GM19239 (cell line): ENCODE measurements around the gene GABRG3.
"Not testable (repeated sequence)": the region's sequence is repeated elsewhere in the genome, so short reads cannot be mapped to it uniquely, and the experiment has no call there.

ENCODE experiments used
- DNase-seq: peaks from one replicate; pipeline ENCODE4 v3.0.0; 2011; ENCODE audit warnings: low spot score; ENCODE audit not compliant: insufficient read length
- FAIRE-seq: peaks from 2 replicates; lab custom pipeline; 2011; peaks lifted over from hg19 to GRCh38; lab: Jason Lieb, UNC

GABRG3 gene

GRCh38 chr15:27365456-27365855 lies 394.5 kb downstream of the GABRG3 start:
- FAIRE-seq = no peak
- no peak for DNase-seq

GRCh38 chr15:27377391-27377790 lies 406.4 kb downstream of the GABRG3 start:
- not testable (repeated sequence) for DNase-seq, FAIRE-seq

- no peak for FAIRE-seq
- no peak for DNase-seq
Measured at GRCh38 chr15:27382361-27383025, 411.5 kb downstream of the GABRG3 start.

GRCh38 chr15:27383726-27384125 lies 412.7 kb downstream of the GABRG3 start:
- FAIRE-seq (no peak), DNase-seq (no peak)

GRCh38 chr15:27392163-27392562 lies 421.2 kb downstream of the GABRG3 start:
- FAIRE-seq = no peak
- DNase-seq = no peak

- no peak for FAIRE-seq
- no peak for DNase-seq
Measured at GRCh38 chr15:27396521-27396920, 425.5 kb downstream of the GABRG3 start.

- DNase-seq (no peak), FAIRE-seq (no peak)
Measured at GRCh38 chr15:27396996-27397395, 426.0 kb downstream of the GABRG3 start.

GRCh38 chr15:27398631-27399161 lies 427.7 kb downstream of the GABRG3 start:
- no peak for FAIRE-seq
- no peak for DNase-seq

- DNase-seq = no peak
Measured at GRCh38 chr15:27399241-27399640, 428.3 kb downstream of the GABRG3 start.

GRCh38 chr15:27401471-27401870 lies 430.5 kb downstream of the GABRG3 start:
- FAIRE-seq = no peak

More at GRCh38 chr15:27399241-27399640, 428.3 kb downstream of the GABRG3 start:
- FAIRE-seq = no peak

GRCh38 chr15:27408428-27408827 lies 437.4 kb downstream of the GABRG3 start:
- FAIRE-seq (no peak), DNase-seq (no peak)

More at GRCh38 chr15:27401471-27401870, 430.5 kb downstream of the GABRG3 start:
- DNase-seq = no peak

GRCh38 chr15:27410996-27411605 lies 440.1 kb downstream of the GABRG3 start:
- FAIRE-seq (no peak), DNase-seq (no peak)

- DNase-seq = no peak
- FAIRE-seq = no peak
Measured at GRCh38 chr15:27412415-27412814, 441.4 kb downstream of the GABRG3 start.

GRCh38 chr15:27414168-27414870 lies 443.3 kb downstream of the GABRG3 start:
- FAIRE-seq (no peak), DNase-seq (no peak)

- no peak for DNase-seq
- no peak for FAIRE-seq
Measured at GRCh38 chr15:27418726-27419125, 447.7 kb downstream of the GABRG3 start.

- no peak for FAIRE-seq
- no peak for DNase-seq
Measured at GRCh38 chr15:27422997-27423396, 452.0 kb downstream of the GABRG3 start.

GRCh38 chr15:27426805-27427204 lies 455.8 kb downstream of the GABRG3 start:
- no peak for FAIRE-seq
- no peak for DNase-seq

GRCh38 chr15:27427276-27427675 lies 456.3 kb downstream of the GABRG3 start:
- DNase-seq (no peak), FAIRE-seq (no peak)

- DNase-seq (no peak), FAIRE-seq (no peak)
Measured at GRCh38 chr15:27428151-27428550, 457.2 kb downstream of the GABRG3 start.

GRCh38 chr15:27429577-27429976 lies 458.6 kb downstream of the GABRG3 start:
- no peak for FAIRE-seq
- no peak for DNase-seq

- DNase-seq (no peak), FAIRE-seq (no peak)
Measured at GRCh38 chr15:27433604-27434003, 462.6 kb downstream of the GABRG3 start.
